Spleen (tissue), 11 donors: Measurements from ENCODE around the gene GADD45GIP1. TPM values are rescaled to one million over a fixed set of nuclear protein-coding genes. Genes with fewer than 3 reads are reported as not detected.

Experiments
- DNase-seq: peaks from one replicate; pipeline ENCODE4 v3.0.0-alpha.2; 2020
- H3K27ac ChIP-seq, 8 donors: fragments of 200-600 bp; sonication (generic) in 7 of 8; 1 replicate in 4 of 8; 2 replicates in 4 of 8; pipeline versions ENCODE4 v1.5.0 to v1.8.0; 2016 to 2021; ENCODE audit warnings: inconsistent platforms in 4 of 8, mild to moderate bottlenecking in 4 of 8, moderate library complexity in 1 of 8
- H3K27me3 ChIP-seq, 7 donors: fragments of 200-600 bp; sonication (generic) in 6 of 7; replicated peaks in 1 of 7; 1 replicate in 4 of 7; 2 replicates in 3 of 7; pipeline versions ENCODE4 v1.5.0 to v1.8.0; 2016 to 2021; ENCODE audit warnings: inconsistent platforms in 3 of 7, mild to moderate bottlenecking in 1 of 7
- H3K36me3 ChIP-seq, 6 donors: fragments of 200-600 bp; sonication (generic) in 5 of 6; 1 replicate in 4 of 6; 2 replicates in 2 of 6; pipeline versions ENCODE4 v1.5.0 to v1.8.0; 2016 to 2021; ENCODE audit warnings: inconsistent platforms in 2 of 6
- H3K4me1 ChIP-seq, 6 donors: fragments of 200-600 bp; sonication (generic) in 5 of 6; 1 replicate in 3 of 6; 2 replicates in 3 of 6; pipeline versions ENCODE4 v1.5.0 to v1.8.0; 2016 to 2021; ENCODE audit warnings: inconsistent platforms in 3 of 6
- H3K4me3 ChIP-seq, 8 donors: fragments of 200-600 bp; sonication (generic) in 7 of 8; 1 replicate in 4 of 8; 2 replicates in 4 of 8; pipeline versions ENCODE4 v1.5.0 to v1.8.0; 2016 to 2021; ENCODE audit warnings: inconsistent platforms in 4 of 8, mild to moderate bottlenecking in 4 of 8, moderate library complexity in 2 of 8
- H3K9me3 ChIP-seq, 8 donors: fragments of 200-600 bp; sonication (generic) in 7 of 8; 1 replicate in 4 of 8; 2 replicates in 4 of 8; pipeline versions ENCODE4 v1.5.0 to v1.8.0; 2016 to 2021; ENCODE audit warnings: inconsistent platforms in 4 of 8
- POLR2A ChIP-seq, 3 donors: fragments of 450-650 bp; IDR thresholded peaks; one replicate each; pipeline ENCODE4 v1.5.1; 2017; ENCODE audit warnings: antibody characterized with exemption in 3 of 3, mild to moderate bottlenecking in 1 of 3
- POLR2AphosphoS5 ChIP-seq, 3 donors: sonication (generic); formaldehyde crosslinking; IDR thresholded peaks; one replicate each; pipeline ENCODE4 v1.5.1; 2017; ENCODE audit warnings: antibody characterized with exemption in 3 of 3
- WGBS, 5 donors: extraction: QIAGEN DNeasy Blood & Tissue Kit in 3 of 5; methylation state at CpG; one replicate each; pipeline versions ENCODE4 v1.1.5 to v1.1.7; 2013 to 2018; 5-methylcytosine and 5-hydroxymethylcytosine counted together
- intact Hi-C: fragments of 100-400 bp; cut with DNase I; formaldehyde crosslinking; loops from one replicate; pipeline ENCODE4 v1.15.0; 2023; ENCODE audit warnings: low total_unique reads
- polyA plus RNA-seq, 3 donors: library from polyadenylated mRNA; stranded (reverse); fragments of 200-250 nt; gene quantifications; one replicate each; pipeline ENCODE4 v1.2.1, GENCODE V29; 2013
- total RNA-seq, 7 donors: library from RNA; depleted of rRNA in 3 of 7; stranded (reverse); fragments of >200 nt in 3 of 7; fragmentation: NEBNext Ultra II Directional in 4 of 7; extraction: Animal tissue kit (Norgen Biotek cat#: 25700) in 4 of 7; gene quantifications; one replicate each; pipeline versions ENCODE4 v1.1.0 to v1.2.1, GENCODE V29; 2016 to 2021
- TF ChIP-seq, protein P1 (sequence below), 11 experiments: fragments of 200-600 bp in 7 of 11; fragments of 450-650 bp in 4 of 11; sonication (generic) in 4 of 11; IDR thresholded peaks in 8 of 11; conservative IDR thresholded peaks in 3 of 11; 1 replicate in 7 of 11; 2 replicates in 4 of 11; pipeline versions ENCODE4 v1.4.0 to v1.8.0; 2016 to 2021; ENCODE audit warnings: antibody characterized with exemption in 11 of 11, inconsistent platforms in 4 of 11, mild to moderate bottlenecking in 1 of 11
- donor health status: healthy with polysubstance abuse.
- donor health status: DM: no; HTN: no; CAD: no; lungs with moderate emphysema.
- donor health status: DM: no; HTN: no; CAD: no.
- donor health status: Bipolar disorder and iron deficiency.
- donor health status: healthy.
- donor health status: DM: no; HTN: no; CAD: no.
- donor health status: DM: yes; HTN: yes; CAD: no.

GADD45GIP1 gene
- total and polyA plus RNA-seq, 10 donors = 12.8 to 47.9 (median 21.8) TPM

DNA sequence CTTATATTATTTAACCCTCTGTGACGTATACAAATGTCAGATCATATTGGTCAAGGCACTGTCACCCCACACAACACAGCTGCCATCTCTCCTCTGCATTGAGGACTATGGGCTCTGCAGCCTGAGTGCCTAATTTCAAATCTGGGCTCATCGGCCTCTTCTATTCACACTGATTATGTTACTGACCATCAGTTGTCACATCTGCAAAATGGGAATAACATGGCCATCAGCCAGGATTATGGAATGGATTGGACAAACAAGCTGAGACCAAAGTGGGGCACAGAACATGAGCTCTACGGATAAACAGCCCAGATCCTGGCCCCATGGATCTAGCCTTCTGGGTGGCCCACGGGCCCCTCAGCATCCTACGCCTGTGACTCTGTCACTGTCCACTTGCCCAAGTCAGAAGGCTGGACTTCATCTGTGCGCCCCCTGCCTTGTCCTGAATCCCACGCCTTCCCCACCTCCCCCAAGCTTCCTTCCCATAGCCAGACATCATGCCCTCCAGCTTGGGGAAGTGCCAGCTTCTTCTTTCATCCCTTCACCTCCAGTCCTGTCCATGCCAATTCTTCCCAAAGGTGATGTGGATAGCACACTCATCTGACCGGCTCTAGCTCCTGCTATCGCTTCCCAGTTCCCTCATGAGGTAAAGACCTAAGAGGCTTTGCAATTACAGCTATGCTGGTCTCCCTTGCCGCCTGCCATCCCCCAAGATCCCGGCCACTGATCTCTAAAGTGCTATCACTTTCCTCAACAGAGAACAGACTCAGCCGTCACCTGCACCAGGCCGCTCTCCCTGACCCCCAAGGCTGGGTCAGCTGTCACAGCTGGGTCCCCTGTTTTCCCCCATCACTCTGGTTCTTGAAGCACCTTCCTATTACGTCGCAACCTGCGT is 24.4 kb downstream of the GADD45GIP1 start:
- WGBS, 5 donors = 25 to 34% (median 30%) methylated on average over 15 to 16 of the region's 16 CpGs
- Histone ChIP-seq H3K4me1 (peaks cover 20 to 63% (median 39%) of the 10 kb centered on the region in 6 donors), H3K36me3 (peaks cover 0 to 39% (median 31%) of the 10 kb centered on the region in 6 donors), H3K9me3 (no peaks in the 10 kb centered on the region), H3K4me3 (peak overlapping the region; percentile 76 to 99 (median 96)), H3K27me3 (no peaks in the 10 kb centered on the region), H3K27ac (peak overlapping the region; percentile 73 to 90 (median 86))
- DNase-seq = no peak
- intact Hi-C loops = no loop called here
- TF ChIP-seq POLR2AphosphoS5 (IDR thresholded peaks at IDR 0.05) (no peak), POLR2A (IDR thresholded peaks at IDR 0.05) (no peak)
- TF ChIP-seq, protein P1, sequence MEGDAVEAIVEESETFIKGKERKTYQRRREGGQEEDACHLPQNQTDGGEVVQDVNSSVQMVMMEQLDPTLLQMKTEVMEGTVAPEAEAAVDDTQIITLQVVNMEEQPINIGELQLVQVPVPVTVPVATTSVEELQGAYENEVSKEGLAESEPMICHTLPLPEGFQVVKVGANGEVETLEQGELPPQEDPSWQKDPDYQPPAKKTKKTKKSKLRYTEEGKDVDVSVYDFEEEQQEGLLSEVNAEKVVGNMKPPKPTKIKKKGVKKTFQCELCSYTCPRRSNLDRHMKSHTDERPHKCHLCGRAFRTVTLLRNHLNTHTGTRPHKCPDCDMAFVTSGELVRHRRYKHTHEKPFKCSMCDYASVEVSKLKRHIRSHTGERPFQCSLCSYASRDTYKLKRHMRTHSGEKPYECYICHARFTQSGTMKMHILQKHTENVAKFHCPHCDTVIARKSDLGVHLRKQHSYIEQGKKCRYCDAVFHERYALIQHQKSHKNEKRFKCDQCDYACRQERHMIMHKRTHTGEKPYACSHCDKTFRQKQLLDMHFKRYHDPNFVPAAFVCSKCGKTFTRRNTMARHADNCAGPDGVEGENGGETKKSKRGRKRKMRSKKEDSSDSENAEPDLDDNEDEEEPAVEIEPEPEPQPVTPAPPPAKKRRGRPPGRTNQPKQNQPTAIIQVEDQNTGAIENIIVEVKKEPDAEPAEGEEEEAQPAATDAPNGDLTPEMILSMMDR (IDR thresholded peaks at IDR 0.05 in 8 of 11, conservative IDR thresholded peaks at IDR 0.05 in 3 of 11) = no peak

DNA sequence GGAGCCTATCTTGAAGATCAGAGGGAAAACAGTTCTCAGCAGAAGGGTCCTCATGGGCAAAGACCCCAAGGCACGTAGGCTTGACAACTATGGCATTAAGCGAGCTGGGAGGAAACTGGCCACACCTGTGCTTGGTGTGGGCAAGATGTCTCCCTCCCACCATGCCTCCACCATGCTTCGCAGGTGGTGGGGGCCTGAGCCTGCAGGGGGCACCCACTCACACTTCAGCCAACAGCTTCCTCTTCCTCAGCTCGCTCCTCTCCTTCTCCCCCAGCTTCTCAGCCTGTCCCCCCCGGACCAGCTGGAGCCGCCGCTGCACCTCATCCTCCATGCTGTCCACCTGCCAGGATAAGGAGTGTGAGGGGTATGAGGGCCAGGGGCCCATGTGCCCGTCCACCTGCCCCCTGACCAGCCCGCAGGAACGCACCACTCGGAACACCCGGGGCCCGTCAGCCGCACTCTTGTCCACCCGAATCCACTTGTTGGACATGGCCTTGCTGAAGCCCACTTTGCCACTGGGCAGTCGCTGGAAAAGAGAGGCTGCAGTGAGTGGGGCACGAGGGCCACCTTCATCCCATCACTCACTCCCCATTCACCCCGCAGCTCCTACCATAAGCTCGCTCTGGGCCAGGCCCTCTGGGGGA is 26.9 kb downstream of the GADD45GIP1 start:
- H3K27me3 ChIP-seq = no peaks in the 10 kb centered on the region
- H3K4me3 ChIP-seq = no peak overlapping the region
- H3K36me3 ChIP-seq = peaks cover 7 to 65% (median 56%) of the 10 kb centered on the region in 6 donors
- 84 to 89% (median 86%) methylated on average over 16 to 19 of the region's 19 CpGs for WGBS, 5 donors
- no peaks in the 10 kb centered on the region for H3K9me3 ChIP-seq
- TF ChIP-seq POLR2AphosphoS5 (IDR thresholded peaks at IDR 0.05) = no peak
- TF ChIP-seq, protein P1 (IDR thresholded peaks at IDR 0.05 in 8 of 11, conservative IDR thresholded peaks at IDR 0.05 in 3 of 11) = no peak
- H3K4me1 ChIP-seq = peaks cover 12 to 47% (median 25%) of the 10 kb centered on the region in 6 donors
- no peak for DNase-seq
- intact Hi-C loops = no loop called here
- H3K27ac ChIP-seq = no peak overlapping the region

DNA sequence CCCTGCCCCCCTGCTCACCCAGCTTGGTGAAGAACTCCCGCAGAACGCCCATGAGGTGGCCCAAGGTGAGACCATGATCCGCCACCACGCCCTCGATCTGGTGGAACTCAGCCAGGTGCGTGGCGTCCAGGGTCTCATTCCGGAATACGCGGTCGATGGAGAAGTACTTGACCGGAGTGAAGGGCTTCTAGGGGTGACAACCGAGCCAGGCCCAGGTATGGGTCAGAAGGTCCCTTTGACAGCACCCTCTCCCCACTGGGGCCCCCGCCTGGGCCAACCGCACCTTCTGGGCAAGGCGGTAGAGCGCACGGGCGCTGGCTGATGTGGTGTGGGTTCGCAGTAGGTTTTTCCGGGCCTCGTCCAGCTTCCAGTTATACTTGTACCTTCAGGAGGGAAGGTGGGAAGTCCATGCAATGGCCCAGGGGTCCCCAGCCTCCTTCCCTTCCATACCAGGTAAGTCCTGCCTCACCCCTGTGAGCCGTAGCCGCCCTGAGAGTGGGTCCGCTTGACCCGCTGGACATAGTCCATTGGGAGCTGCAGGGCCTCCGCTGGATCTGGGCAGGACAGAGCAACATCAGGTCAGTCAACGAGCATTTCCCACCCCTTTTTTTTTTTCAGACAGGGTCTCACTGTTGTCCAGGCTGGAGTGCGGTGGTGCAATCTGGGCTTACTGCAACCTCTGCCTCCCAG is 32.3 kb downstream of the GADD45GIP1 start:
- no peak for DNase-seq
- no peak overlapping the region for H3K4me3 ChIP-seq
- H3K9me3 ChIP-seq = no peaks in the 10 kb centered on the region
- no peak overlapping the region for H3K27ac ChIP-seq
- intact Hi-C loops = no loop called here
- H3K4me1 ChIP-seq = peaks cover 0 to 2% (median 0%) of the 10 kb centered on the region in 6 donors
- TF ChIP-seq, protein P1 (IDR thresholded peaks at IDR 0.05 in 8 of 11, conservative IDR thresholded peaks at IDR 0.05 in 3 of 11) = no peak
- no peak for TF ChIP-seq POLR2A (IDR thresholded peaks at IDR 0.05)
- TF ChIP-seq POLR2AphosphoS5 (IDR thresholded peaks at IDR 0.05) = peak in 1 of 3 donors; percentile 46
- WGBS, 5 donors = 94 to 97% (median 96%) methylated on average over 28 to 29 of the region's 29 CpGs
- H3K27me3 ChIP-seq = no peaks in the 10 kb centered on the region
- H3K36me3 ChIP-seq = peaks cover 13 to 83% (median 76%) of the 10 kb centered on the region in 6 donors
